ENCODE results near the gene NPAS3. TPM values are rescaled to one million over a fixed set of nuclear protein-coding genes. Genes with fewer than 3 reads are reported as not detected.

The NPAS3 gene
- total RNA-seq, 1 donor from 2014 or later: 2.4 TPM

- TF ChIP-seq, protein P1, sequence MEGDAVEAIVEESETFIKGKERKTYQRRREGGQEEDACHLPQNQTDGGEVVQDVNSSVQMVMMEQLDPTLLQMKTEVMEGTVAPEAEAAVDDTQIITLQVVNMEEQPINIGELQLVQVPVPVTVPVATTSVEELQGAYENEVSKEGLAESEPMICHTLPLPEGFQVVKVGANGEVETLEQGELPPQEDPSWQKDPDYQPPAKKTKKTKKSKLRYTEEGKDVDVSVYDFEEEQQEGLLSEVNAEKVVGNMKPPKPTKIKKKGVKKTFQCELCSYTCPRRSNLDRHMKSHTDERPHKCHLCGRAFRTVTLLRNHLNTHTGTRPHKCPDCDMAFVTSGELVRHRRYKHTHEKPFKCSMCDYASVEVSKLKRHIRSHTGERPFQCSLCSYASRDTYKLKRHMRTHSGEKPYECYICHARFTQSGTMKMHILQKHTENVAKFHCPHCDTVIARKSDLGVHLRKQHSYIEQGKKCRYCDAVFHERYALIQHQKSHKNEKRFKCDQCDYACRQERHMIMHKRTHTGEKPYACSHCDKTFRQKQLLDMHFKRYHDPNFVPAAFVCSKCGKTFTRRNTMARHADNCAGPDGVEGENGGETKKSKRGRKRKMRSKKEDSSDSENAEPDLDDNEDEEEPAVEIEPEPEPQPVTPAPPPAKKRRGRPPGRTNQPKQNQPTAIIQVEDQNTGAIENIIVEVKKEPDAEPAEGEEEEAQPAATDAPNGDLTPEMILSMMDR (IDR thresholded peaks at IDR 0.05): no peak
- Mint-ChIP-seq H3K4me3 (ENCODE audit: unreplicated experiment) (no peak overlapping the region), H3K36me3 (ENCODE audit: unreplicated experiment) (no peaks in the 10 kb centered on the region), H3K9me3 (ENCODE audit: unreplicated experiment) (no peaks in the 10 kb centered on the region), H3K27me3 (ENCODE audit: unreplicated experiment) (no peaks in the 10 kb centered on the region), H3K27ac (ENCODE audit: unreplicated experiment) (no peak overlapping the region), H3K4me1 (ENCODE audit: unreplicated experiment) (peaks cover 12% of the 10 kb centered on the region)
- no peak for DNase-seq (ENCODE audit: extremely low spot score, unreplicated experiment)
Measured at GRCh38 chr14:33464254-33464962, 525.7 kb downstream of the NPAS3 start.

GRCh38 chr14:33465846-33466700 is 527.4 kb downstream of the NPAS3 start:
- Mint-ChIP-seq H3K27ac (ENCODE audit: unreplicated experiment) (no peak overlapping the region), H3K36me3 (ENCODE audit: unreplicated experiment) (no peaks in the 10 kb centered on the region), H3K4me3 (ENCODE audit: unreplicated experiment) (no peak overlapping the region), H3K27me3 (ENCODE audit: unreplicated experiment) (no peaks in the 10 kb centered on the region), H3K9me3 (ENCODE audit: unreplicated experiment) (no peaks in the 10 kb centered on the region), H3K4me1 (ENCODE audit: unreplicated experiment) (peaks cover 3% of the 10 kb centered on the region)
- TF ChIP-seq, protein P1 (IDR thresholded peaks at IDR 0.05): no peak
- no peak for DNase-seq (ENCODE audit: extremely low spot score, unreplicated experiment)

- Mint-ChIP-seq H3K27ac (ENCODE audit: unreplicated experiment) (no peak overlapping the region), H3K9me3 (ENCODE audit: unreplicated experiment) (no peaks in the 10 kb centered on the region), H3K36me3 (ENCODE audit: unreplicated experiment) (no peaks in the 10 kb centered on the region), H3K27me3 (ENCODE audit: unreplicated experiment) (no peaks in the 10 kb centered on the region), H3K4me1 (ENCODE audit: unreplicated experiment) (no peaks in the 10 kb centered on the region), H3K4me3 (ENCODE audit: unreplicated experiment) (no peak overlapping the region)
- DNase-seq (ENCODE audit: extremely low spot score, unreplicated experiment): no peak
- TF ChIP-seq, protein P1 (IDR thresholded peaks at IDR 0.05): no peak
Measured at GRCh38 chr14:33467971-33468370, 529.3 kb downstream of the NPAS3 start.

- Mint-ChIP-seq H3K4me1 (ENCODE audit: unreplicated experiment) (no peaks in the 10 kb centered on the region), H3K4me3 (ENCODE audit: unreplicated experiment) (no peak overlapping the region), H3K36me3 (ENCODE audit: unreplicated experiment) (no peaks in the 10 kb centered on the region), H3K27ac (ENCODE audit: unreplicated experiment) (no peak overlapping the region), H3K9me3 (ENCODE audit: unreplicated experiment) (no peaks in the 10 kb centered on the region), H3K27me3 (ENCODE audit: unreplicated experiment) (no peaks in the 10 kb centered on the region)
- TF ChIP-seq, protein P1 (IDR thresholded peaks at IDR 0.05): no peak
- no peak for DNase-seq (ENCODE audit: extremely low spot score, unreplicated experiment)
Measured at GRCh38 chr14:33469898-33470297, 531.2 kb downstream of the NPAS3 start.

- Mint-ChIP-seq H3K36me3 (ENCODE audit: unreplicated experiment) (no peaks in the 10 kb centered on the region), H3K27me3 (ENCODE audit: unreplicated experiment) (no peaks in the 10 kb centered on the region), H3K4me3 (ENCODE audit: unreplicated experiment) (no peak overlapping the region), H3K4me1 (ENCODE audit: unreplicated experiment) (peaks cover 8% of the 10 kb centered on the region), H3K27ac (ENCODE audit: unreplicated experiment) (no peak overlapping the region), H3K9me3 (ENCODE audit: unreplicated experiment) (no peaks in the 10 kb centered on the region)
- DNase-seq (ENCODE audit: extremely low spot score, unreplicated experiment): no peak
- TF ChIP-seq, protein P1 (IDR thresholded peaks at IDR 0.05): no peak
Measured at GRCh38 chr14:33471776-33472175, 533.1 kb downstream of the NPAS3 start.
